RKO (cell line): ENCODE measurements around the gene SMIM22.

Source experiments
- DNase-seq: peaks from one replicate; pipeline ENCODE4 v3.0.0-alpha.2; 2016; ENCODE audit warnings: low spot score

Gene SMIM22

GRCh38 chr16:4814542-4815173 is 19.5 kb downstream of the SMIM22 start:
- no peak for DNase-seq

- no peak for DNase-seq
Measured at GRCh38 chr16:4820652-4821051, 25.5 kb downstream of the SMIM22 start.

- DNase-seq: no peak
Measured at GRCh38 chr16:4825196-4825595, 30.0 kb downstream of the SMIM22 start.

DNA sequence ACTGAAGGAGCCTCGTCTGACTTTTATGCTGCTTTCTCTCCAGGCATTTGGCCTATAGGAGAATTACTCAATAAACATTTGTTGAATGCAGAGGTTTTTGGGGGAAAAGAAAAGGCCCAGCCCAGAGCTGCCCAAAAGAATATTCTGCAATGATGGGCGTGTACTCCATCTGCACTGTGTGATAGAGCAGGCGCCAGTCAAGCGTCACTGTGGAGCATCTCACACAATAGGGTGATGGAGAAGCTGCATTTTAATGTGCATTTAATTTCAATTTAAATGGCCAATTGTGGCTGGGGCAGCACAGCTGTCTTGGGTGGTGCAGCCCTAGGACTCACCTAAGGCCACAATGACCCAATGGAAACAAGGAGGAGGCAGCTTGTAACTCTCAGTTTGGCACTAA is 31.4 kb downstream of the SMIM22 start:
- no peak for DNase-seq

GRCh38 chr16:4826980-4827379 is 31.8 kb downstream of the SMIM22 start:
- no peak for DNase-seq

DNA sequence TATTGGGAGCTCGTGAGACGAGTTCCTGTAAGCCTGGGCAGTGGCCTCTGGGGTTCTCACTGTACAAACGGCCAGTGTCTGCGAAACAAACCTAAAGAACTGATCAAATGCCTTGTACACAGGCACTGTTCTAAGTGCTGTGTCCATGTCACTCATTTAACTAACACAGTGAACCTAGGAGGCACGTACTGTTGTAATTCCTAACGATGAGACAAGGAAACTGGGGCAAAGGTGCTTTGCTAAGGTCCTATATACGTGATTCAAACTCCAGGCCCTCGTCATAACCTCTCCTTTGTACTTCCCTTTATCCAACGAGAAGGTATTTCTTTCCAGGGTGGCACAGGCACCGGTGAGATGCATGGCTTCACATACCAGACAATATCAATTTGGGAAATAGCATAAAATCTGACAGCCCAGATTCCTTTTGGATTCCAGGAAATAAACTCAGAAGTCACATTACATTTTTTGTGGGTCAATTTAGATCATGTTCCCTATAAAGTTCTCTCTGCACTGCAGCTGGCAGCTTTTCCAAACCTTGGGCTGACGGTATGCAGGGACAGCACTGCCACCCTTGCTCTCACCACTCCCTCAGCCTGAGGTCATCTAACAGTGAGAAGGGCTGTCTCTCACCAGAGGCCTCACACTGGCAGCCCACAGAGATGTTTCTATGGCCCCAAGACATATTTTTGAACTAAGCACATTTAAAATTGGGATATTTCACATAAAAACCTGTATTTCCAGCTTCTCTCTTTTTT is 33.6 kb downstream of the SMIM22 start:
- no peak for DNase-seq

DNA sequence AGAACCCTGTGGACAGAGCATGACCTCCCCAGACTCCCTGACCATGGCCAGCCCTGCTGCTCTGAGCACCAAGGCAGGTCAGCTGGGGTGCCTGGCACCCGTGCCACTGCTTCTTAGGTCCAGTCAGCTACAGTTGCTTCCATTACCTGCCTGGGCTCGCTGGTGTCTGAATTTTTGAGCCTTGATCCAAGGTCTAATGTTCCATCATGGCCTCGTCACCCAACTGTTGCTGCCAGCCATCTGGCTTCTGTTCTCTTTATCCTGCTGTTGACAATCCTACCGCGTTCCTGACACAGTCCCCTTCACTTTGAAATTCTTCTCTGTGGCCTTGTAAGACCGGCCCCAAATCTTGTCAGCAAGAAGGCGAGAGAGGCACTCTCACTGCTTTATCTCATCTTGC is 35.2 kb downstream of the SMIM22 start:
- no peak for DNase-seq

DNA sequence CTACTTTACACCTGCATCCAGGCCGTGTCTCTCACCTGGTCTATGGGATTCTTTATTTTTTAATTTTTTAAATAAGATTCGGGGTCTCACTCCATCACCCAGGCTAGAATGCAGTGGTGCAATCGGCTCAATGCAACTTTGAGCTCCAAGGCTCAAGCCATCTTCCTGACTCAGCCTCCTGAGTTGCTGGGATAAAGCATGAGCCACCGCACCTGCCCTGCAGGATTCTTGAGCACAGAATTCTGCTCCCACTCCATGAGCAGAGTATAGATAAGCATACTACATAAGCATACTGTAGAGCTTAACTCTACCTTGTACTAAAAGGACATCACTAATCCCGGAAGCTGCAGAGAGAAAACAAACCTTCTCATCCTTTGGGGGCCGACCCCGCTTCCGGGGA is 36.4 kb downstream of the SMIM22 start:
- DNase-seq: no peak

DNA sequence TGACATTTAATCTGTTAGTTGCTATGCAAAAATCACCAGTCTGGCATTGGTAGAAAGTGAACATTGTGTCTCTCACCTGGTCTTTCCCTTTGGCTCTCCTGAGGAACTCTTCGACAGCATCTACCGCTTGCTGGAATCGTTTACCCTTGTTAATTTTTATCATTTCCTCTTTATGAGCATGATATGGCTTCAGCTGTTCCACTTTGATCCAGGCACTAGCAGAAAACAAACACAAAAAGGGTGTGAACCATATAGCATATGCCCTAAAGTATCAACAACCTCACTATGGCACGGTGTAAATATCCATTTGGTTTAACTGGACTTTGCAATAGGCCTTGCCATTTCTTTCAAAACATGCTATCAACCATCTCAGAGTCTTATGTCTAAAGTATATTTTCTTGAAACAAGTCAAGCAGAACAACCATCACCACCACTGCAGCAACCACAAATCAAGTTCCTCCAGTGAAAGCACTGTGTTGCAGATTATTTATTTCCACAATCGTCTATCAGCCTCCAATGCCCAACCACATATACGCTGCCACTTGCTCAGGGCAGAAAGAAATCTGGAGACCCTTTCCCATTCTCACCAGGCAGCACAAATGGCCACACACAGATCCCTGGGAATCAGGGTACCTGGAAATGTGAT is 37.7 kb downstream of the SMIM22 start:
- DNase-seq: no peak

DNA sequence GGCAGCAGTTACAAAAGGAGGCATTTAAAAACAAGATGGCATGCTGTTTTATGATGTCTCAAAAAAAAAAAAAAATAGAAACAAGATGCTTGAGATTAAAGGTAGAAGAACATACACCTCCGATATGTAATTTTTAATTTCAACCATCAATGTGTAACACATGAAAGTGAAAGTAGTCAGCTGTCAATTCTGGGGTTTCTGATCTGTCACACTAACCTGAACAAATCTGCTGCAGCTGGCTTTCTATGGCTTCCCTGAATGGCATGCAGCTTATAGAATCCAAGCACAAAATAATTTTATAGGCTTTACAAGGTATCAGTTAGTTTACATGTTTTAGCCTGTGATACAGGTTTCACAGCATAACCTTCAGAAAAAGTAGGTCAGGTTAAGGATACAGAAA is 38.4 kb downstream of the SMIM22 start:
- DNase-seq: no peak

- no peak for DNase-seq
Measured at GRCh38 chr16:4836727-4837126, 41.6 kb downstream of the SMIM22 start.

GRCh38 chr16:4837733-4838501 is 42.7 kb downstream of the SMIM22 start:
- DNase-seq: no peak

DNA sequence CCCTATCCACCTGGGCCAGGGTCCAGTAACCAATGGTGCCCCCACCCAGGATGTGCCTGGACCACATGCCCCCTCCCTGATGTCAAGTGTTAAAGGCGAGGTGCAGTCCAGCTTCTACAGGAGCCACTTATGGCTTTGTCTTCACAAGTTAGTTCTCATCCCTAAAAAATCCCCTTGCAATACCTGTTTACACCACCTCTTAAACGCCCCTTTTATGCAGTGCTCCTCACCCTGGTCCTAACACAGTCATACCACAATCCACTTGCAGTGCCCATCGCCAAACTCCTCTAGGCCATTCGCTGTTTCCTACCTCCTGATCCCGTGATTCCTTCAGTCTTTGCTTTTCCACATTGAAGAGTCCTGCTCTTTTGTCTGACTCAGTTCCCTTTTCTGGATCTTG is 44.8 kb downstream of the SMIM22 start:
- no peak for DNase-seq

- no peak for DNase-seq
Measured at GRCh38 chr16:4840984-4841383, 45.8 kb downstream of the SMIM22 start.
